SK-MEL-5 (cell line): ENCODE data around the gene EHMT1. TPM values are rescaled to one million over a fixed set of nuclear protein-coding genes. Genes with fewer than 3 reads are reported as not detected.
A peak's percentile ranks its signal among the peaks of the same experiment; 100 is the strongest.
"Not testable (repeated sequence)": the region's sequence is repeated elsewhere in the genome, so short reads cannot be mapped to it uniquely, and the experiment has no call there.

Experiments
- DNase-seq: peaks from one replicate; pipeline ENCODE4 v3.0.0-alpha.2; 2016; ENCODE audit warnings: low read depth, low spot score
- in situ Hi-C: cut with HindIII; loops from 2 replicates; pipeline ENCODE4 v1.10.0; 2016; ENCODE audit warnings: low sequenced_read_pairs, high pct_unique_total_duplicates, low pct_unique_long_range_greater_than_20kb
- total RNA-seq: library from RNA; depleted of rRNA; stranded (reverse); fragments of >200 nt; shearing (Covaris generic); gene quantifications from 2 replicates; pipeline ENCODE4 v1.2.3, GENCODE V29; 2014

Gene EHMT1
- total RNA-seq, 1 experiment from 2014 or later, result 18.5 TPM

- in situ Hi-C loops, result no loop called here
- no peak for DNase-seq
Measured at GRCh38 chr9:137611623-137612609, 6.9 kb upstream of the EHMT1 start.

DNA sequence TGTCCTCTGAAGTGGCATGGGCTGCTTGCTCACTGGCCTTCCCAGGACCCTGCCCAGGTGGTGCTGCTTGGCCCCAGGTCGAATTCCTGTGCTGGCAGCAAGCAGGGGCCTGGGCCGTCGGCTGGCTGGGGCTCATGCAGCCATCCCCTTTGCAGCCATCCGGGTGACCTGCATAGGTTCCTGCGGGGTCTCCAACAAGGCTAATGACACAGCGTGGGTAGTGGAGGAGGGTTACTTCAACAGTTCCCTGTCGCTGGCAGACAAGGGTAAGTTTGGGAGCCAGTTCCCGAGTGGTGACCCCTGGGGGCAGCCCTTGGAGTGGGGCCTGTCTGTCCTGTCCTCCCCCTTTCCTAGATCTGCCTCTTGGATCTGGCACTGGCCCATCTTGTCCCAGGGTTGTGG is 6.1 kb upstream of the EHMT1 start:
- DNase-seq, result no peak
- in situ Hi-C loops, result no loop called here

DNA sequence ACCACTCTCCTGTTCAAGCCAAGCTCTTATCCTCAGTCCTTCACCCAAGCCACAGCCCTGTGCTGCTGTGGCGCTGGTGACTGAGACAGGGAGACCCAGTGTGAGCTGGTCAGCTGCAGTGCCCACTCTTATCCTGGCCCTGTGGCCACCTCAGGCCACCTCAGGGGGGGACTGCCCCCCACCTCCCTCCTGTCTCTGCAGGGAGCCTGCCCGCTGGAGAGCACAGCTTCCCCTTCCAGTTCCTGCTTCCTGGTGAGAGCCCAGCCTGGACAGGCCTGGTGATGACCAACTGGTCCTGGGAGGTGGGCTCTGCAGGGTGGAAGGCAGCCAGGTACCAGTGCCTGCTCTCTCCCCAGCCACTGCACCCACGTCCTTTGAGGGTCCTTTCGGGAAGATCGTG is 5.5 kb upstream of the EHMT1 start:
- in situ Hi-C loops, result no loop called here
- no peak for DNase-seq

DNA sequence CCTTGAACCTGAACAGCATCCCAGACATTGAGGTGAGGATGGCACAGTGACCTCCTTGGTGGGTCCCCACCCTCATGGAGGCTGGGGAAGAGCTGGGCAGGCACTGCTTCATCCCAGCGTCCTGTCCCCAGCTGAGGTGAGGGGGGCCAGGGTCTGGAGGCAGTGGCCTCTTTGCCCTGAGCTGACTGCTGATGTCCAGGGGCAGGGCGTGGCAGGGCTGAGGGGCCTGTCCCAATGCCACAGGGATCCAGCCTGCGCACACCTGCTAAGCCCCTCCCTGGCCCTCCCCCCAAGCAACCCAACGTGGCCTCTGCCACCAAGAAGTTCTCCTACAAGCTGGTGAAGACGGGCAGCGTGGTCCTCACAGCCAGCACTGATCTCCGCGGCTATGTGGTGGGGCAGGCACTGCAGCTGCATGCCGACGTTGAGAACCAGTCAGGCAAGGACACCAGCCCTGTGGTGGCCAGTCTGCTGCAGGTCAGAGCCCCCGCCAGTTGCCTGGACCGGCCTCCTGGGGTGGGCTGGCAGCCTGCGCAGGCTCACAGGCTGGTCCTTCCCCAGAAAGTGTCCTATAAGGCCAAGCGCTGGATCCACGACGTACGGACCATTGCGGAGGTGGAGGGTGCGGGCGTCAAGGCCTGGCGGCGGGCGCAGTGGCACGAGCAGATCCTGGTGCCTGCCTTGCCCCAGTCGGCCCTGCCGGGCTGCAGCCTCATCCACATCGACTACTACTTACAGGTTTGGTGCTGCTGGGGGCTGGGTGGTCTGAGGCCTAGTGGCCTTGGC is 4.9 kb upstream of the EHMT1 start:
- in situ Hi-C loops, result no loop called here
- DNase-seq, result no peak

GRCh38 chr9:137614631-137615386 is 4.0 kb upstream of the EHMT1 start:
- no peak for DNase-seq
- in situ Hi-C loops, result no loop called here

DNA sequence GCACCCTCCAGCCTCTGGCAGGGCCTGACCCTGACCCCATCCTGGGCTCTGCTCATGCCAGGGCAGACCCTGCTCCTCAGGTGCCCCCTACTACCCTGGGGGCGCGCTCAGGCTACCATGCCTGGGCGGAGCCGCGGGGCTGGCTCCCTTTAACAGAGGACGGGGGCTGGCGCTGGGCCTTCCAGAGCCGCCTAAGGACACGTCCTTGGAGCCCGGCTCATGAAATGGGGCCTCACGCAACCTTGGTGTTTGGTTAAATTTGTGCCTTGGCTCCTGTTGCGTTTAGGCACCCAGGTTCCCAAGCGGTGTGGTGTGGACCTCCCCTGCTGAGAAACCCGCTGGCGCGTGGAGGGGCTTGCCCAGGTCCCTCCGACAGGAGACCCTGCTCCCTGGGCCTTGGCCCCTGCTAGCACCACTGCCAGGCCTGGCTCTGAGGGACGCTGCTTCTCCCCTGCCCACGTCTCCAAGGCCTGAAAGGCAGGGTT is 3.4 kb upstream of the EHMT1 start:
- in situ Hi-C loops, result no loop called here
- no peak for DNase-seq

GRCh38 chr9:137619240-137620047 is 639 bp downstream of the EHMT1 start:
- DNase-seq, result peak; percentile 44
- in situ Hi-C loops, result no loop called here

- in situ Hi-C loops, result no loop called here
- no peak for DNase-seq
Measured at GRCh38 chr9:137620048-137620405, 1.2 kb downstream of the EHMT1 start.

GRCh38 chr9:137620581-137620980 is 1.8 kb downstream of the EHMT1 start:
- in situ Hi-C loops, result no loop called here
- no peak for DNase-seq

GRCh38 chr9:137621131-137621757 is 2.4 kb downstream of the EHMT1 start:
- in situ Hi-C loops, result no loop called here
- DNase-seq, result peak; percentile 61

GRCh38 chr9:137622211-137622610 is 3.4 kb downstream of the EHMT1 start:
- DNase-seq, in situ Hi-C loops: not testable (repeated sequence)

DNA sequence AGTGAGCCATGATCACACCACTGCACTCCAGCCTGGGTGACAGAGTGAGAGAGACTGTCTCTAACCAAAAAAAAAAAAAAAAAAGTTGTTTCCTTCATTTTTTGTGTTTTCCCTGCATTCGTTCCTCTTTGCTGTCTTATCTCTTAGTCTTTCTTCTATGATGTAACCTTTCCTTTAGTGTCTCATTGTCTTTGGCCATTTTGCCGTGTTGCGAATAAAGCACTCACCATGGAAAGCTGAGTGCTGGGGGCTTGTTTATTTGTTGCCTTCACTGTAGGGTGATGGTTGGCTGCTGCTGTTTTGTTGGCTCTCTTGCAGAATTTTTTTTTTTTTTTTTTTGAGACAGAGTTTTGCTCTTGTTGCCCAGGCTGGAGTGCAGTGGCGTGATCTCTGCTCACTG is 7.7 kb downstream of the EHMT1 start:
- DNase-seq, result no peak
- in situ Hi-C loops, result no loop called here

- DNase-seq, in situ Hi-C loops: not testable (repeated sequence)
Measured at GRCh38 chr9:137627406-137627805, 8.6 kb downstream of the EHMT1 start.

DNA sequence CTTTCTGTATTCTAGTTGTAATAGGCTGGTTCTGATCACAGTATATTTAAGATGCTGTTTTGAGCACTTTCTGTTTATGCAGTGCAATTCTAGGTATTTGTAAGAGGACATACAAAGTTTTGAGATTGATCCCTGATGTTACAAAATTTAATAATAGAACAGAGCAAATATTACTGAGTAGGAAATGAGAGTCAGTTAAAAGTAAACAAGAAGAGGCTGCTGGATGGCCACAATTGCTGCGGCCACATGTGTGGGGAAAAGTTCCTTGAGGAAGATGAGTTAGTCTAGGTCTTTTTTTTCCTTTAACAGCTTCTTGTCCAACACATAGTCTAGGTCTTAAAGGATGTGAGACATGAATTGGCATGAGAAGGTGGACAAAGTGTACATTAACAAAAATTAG is 11.3 kb downstream of the EHMT1 start:
- in situ Hi-C loops, result no loop called here

DNA sequence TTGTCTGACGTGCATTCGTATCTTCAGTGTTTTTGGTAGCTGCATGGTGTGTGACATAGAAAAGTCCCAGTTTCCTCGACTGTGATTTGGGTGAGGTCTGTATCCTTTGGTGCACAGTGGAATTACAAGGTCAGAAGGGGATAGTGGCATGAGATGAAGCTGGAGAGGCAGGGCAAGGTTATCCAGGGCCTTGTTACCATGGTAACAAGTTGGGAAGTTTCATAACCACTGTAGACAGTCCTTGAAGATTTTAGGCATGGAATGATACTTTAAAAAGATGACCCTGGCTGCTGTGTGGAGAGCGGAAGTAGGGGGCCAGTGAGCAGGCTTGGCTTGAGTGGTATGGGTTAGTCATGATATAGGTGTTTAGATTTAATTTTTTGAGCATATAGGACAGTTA is 11.9 kb downstream of the EHMT1 start:
- in situ Hi-C loops, result no loop called here

More for the DNA sequence above, 11.3 kb downstream of the EHMT1 start:
- no peak for DNase-seq

GRCh38 chr9:137631345-137632229 is 12.8 kb downstream of the EHMT1 start:
- no peak for DNase-seq
- in situ Hi-C loops, result no loop called here

More for the DNA sequence above, 11.9 kb downstream of the EHMT1 start:
- no peak for DNase-seq
